Activated naive CD8-positive, alpha-beta T cell treated with anti-CD3 and anti-CD28 coated beads, Interleukin-2, amount 50 U/mL, for 24 hours (primary cell): ENCODE measurements around the gene RIF1.

Source experiments
- ATAC-seq: fragments of 150-1000 bp; cut with Tn5 transposase; one replicate; pipeline ENCODE4 v1.10.0; 2021
- DNase-seq: peaks from one replicate; pipeline ENCODE4 v3.0.0; 2021
- H3K27ac Mint-ChIP-seq: one replicate; pipeline ENCODE4 v1.8.0; 2021; ENCODE audit warnings: mild to moderate bottlenecking, mixed read lengths
- H3K27me3 Mint-ChIP-seq: one replicate; pipeline ENCODE4 v1.8.0; 2021; ENCODE audit warnings: mixed read lengths
- H3K36me3 Mint-ChIP-seq: one replicate; pipeline ENCODE4 v1.8.0; 2021; ENCODE audit warnings: low read depth, mixed read lengths
- H3K4me1 Mint-ChIP-seq: one replicate; pipeline ENCODE4 v1.8.0; 2021; ENCODE audit warnings: mixed read lengths
- H3K4me3 Mint-ChIP-seq: one replicate; pipeline ENCODE4 v1.8.0; 2021; ENCODE audit warnings: mild to moderate bottlenecking, moderate library complexity, mixed read lengths
- H3K9me3 Mint-ChIP-seq: one replicate; pipeline ENCODE4 v1.8.0; 2021; ENCODE audit warnings: mixed read lengths

Gene RIF1

DNA sequence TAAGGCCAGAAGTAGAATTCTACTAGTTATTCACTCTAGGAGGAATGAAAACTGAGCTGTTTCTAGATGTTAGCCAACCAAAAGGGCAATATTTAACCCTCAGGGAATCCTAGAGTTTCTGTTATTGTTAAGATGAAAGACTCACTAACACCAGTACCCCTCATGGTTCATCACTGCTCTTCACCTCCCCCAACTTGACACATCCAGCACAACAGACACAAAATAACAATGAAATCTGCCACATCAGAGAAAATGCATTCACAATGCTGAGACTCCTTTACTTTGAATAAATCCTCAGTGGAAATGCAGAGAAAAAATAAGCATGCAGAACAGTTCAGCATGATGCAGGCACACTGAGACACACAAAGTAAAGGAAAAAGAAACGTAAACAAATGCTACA lies 111.3 kb downstream of the RIF1 start:
- no peaks in the 10 kb centered on the region for H3K9me3 Mint-ChIP-seq
- no peaks in the 10 kb centered on the region for H3K27me3 Mint-ChIP-seq
- no peak overlapping the region for H3K27ac Mint-ChIP-seq
- ATAC-seq, result no peak
- H3K36me3 Mint-ChIP-seq, result no peaks in the 10 kb centered on the region
- no peaks in the 10 kb centered on the region for H3K4me1 Mint-ChIP-seq
- DNase-seq, result no peak
- no peak overlapping the region for H3K4me3 Mint-ChIP-seq

DNA sequence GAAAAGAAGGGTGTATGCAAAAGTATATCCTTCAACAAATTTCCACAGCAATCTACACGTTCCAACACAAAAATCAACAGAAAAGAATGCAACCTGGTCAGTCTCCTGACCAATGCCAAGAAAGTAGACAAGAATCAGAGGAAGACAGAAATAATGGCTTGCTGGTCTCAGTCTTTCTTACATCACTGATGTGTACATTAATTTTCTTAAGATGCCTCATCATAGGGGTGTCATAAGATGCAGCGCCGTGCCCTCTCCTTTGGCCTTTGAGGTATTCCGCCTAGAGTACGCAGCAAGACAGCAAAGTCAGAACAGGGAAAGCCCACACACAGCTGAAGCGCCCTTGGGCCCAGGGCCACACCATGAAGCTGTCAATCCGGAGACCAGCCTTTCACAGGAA lies 112.9 kb downstream of the RIF1 start:
- Mint-ChIP-seq H3K9me3 (no peaks in the 10 kb centered on the region), H3K27ac (no peak overlapping the region), H3K36me3 (no peaks in the 10 kb centered on the region), H3K27me3 (no peaks in the 10 kb centered on the region), H3K4me1 (no peaks in the 10 kb centered on the region), H3K4me3 (no peak overlapping the region)
- ATAC-seq (no peak), DNase-seq (no peak)

DNA sequence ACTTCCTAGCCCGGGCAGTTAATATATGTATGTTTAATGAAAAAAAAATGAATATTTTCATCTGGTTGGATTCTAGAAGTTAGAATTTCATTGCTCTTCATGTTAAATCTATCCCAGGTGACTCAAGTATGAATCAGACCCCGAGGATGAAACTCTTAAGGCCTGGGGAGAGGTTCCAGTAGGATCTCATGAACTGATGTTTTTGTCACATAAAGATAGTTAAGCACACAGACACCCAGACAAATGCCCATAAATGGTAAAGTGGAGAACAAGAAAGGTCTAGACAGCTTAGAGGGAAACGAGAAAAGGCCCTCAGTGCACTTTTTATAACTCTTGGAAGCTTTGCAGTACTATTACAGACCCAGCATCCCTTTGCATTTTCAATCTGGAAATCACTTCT lies 114.1 kb downstream of the RIF1 start:
- ATAC-seq (no peak), DNase-seq (no peak)

GRCh38 chr2:151525821-151526373 lies 116.2 kb downstream of the RIF1 start:
- Mint-ChIP-seq H3K9me3 (no peaks in the 10 kb centered on the region), H3K36me3 (no peaks in the 10 kb centered on the region), H3K27ac (no peak overlapping the region), H3K27me3 (no peaks in the 10 kb centered on the region), H3K4me1 (no peaks in the 10 kb centered on the region), H3K4me3 (no peak overlapping the region)
- ATAC-seq, result peak; percentile 33
- DNase-seq, result no peak

More for the DNA sequence above, 114.1 kb downstream of the RIF1 start:
- H3K36me3 Mint-ChIP-seq, result no peaks in the 10 kb centered on the region
- no peaks in the 10 kb centered on the region for H3K9me3 Mint-ChIP-seq
- H3K4me3 Mint-ChIP-seq, result no peak overlapping the region
- H3K4me1 Mint-ChIP-seq, result no peaks in the 10 kb centered on the region
- H3K27ac Mint-ChIP-seq, result no peak overlapping the region
- H3K27me3 Mint-ChIP-seq, result no peaks in the 10 kb centered on the region

DNA sequence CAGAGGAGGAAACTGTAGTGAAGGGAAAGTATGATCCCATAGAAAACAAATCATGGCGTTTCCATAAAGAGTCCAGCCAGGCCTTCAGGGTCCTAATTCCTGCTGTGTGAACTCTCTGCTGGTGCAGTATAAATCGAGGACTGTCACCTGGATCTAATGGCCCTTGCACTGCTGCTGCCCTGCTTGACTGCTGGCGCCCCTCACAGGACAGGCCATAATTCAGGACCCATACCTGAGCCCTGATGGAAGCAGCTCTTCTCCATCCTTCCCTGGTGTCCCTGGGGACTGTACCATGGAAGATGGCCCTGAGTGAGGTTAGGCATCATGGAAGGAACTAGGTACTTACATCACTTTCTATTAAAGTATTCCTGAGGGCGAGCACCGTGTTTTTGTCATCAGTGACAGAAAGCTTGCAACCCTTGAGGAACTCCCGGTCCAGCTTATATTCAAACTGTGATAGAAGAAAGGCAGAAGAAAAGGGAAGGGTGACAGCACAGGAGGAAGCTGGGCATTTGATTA lies 116.9 kb downstream of the RIF1 start:
- ATAC-seq (no peak), DNase-seq (no peak)
- Mint-ChIP-seq H3K4me1 (no peaks in the 10 kb centered on the region), H3K27ac (no peak overlapping the region), H3K9me3 (no peaks in the 10 kb centered on the region), H3K4me3 (no peak overlapping the region), H3K27me3 (no peaks in the 10 kb centered on the region), H3K36me3 (no peaks in the 10 kb centered on the region)
